WTC11 (cell line): ENCODE measurements around the gene ZNF438.

Experiments
- CBFB ChIP-seq: sonication (generic); formaldehyde crosslinking; IDR thresholded peaks from 2 replicates; pipeline ENCODE4 v1.8.1; 2022; ENCODE audit warnings: mild to moderate bottlenecking, low read depth, missing genetic modification reagents
- CREB1 ChIP-seq: sonication (generic); formaldehyde crosslinking; IDR thresholded peaks from 2 replicates; pipeline ENCODE4 v1.8.0; 2023; ENCODE audit warnings: mild to moderate bottlenecking, missing genetic modification reagents
- JUN ChIP-seq: sonication (generic); formaldehyde crosslinking; IDR thresholded peaks from 2 replicates; pipeline ENCODE4 v1.8.0; 2023; ENCODE audit warnings: mild to moderate bottlenecking, missing genetic modification reagents
- NFYB ChIP-seq: sonication (generic); formaldehyde crosslinking; conservative IDR thresholded peaks from 2 replicates; pipeline ENCODE4 v1.8.0; 2022; ENCODE audit warnings: low read depth, missing genetic modification reagents
- NR1H2 ChIP-seq: sonication (generic); formaldehyde crosslinking; IDR thresholded peaks from 2 replicates; pipeline ENCODE4 v1.9.0; 2021; ENCODE audit warnings: mild to moderate bottlenecking, moderate library complexity, missing genetic modification reagents
- NR2C2 ChIP-seq: sonication (generic); formaldehyde crosslinking; IDR thresholded peaks from 2 replicates; pipeline ENCODE4 v1.8.0; 2022; ENCODE audit warnings: mild to moderate bottlenecking, missing genetic modification reagents
- SOX15 ChIP-seq: fragments of 250-450 bp; sonication (Bioruptor Pico); IDR thresholded peaks from 2 replicates; pipeline ENCODE4 v1.9.0; 2021; ENCODE audit warnings: mild to moderate bottlenecking
- ZNF121 ChIP-seq: sonication (generic); formaldehyde crosslinking; IDR thresholded peaks from 2 replicates; pipeline ENCODE4 v1.8.0; 2023; ENCODE audit warnings: missing genetic modification reagents
- ZNF232 ChIP-seq: sonication (generic); formaldehyde crosslinking; IDR thresholded peaks from 2 replicates; pipeline ENCODE4 v1.8.0; 2022; ENCODE audit warnings: mild to moderate bottlenecking, missing genetic modification reagents
- TF ChIP-seq, protein P1 (sequence below): fragments of 200-600 bp; IDR thresholded peaks from 2 replicates; pipeline ENCODE4 v1.8.0; 2022; ENCODE audit warnings: antibody characterized with exemption
- TF ChIP-seq, protein P2 (sequence below): sonication (generic); formaldehyde crosslinking; IDR thresholded peaks from 2 replicates; pipeline ENCODE4 v1.8.1; 2023; ENCODE audit warnings: mild to moderate bottlenecking, missing genetic modification reagents, moderate library complexity
- TF ChIP-seq, protein P3 (sequence below): sonication (generic); formaldehyde crosslinking; IDR thresholded peaks from 2 replicates; pipeline ENCODE4 v1.8.1; 2023; ENCODE audit warnings: mild to moderate bottlenecking, missing genetic modification reagents
- TF ChIP-seq, protein P4 (sequence below): sonication (generic); formaldehyde crosslinking; conservative IDR thresholded peaks from 2 replicates; pipeline ENCODE4 v1.8.1; 2022; ENCODE audit warnings: mild to moderate bottlenecking, missing genetic modification reagents
- TF ChIP-seq, protein P5 (sequence below): sonication (generic); formaldehyde crosslinking; IDR thresholded peaks from 2 replicates; pipeline ENCODE4 v1.8.0; 2022; ENCODE audit warnings: mild to moderate bottlenecking, missing genetic modification reagents

DNA sequence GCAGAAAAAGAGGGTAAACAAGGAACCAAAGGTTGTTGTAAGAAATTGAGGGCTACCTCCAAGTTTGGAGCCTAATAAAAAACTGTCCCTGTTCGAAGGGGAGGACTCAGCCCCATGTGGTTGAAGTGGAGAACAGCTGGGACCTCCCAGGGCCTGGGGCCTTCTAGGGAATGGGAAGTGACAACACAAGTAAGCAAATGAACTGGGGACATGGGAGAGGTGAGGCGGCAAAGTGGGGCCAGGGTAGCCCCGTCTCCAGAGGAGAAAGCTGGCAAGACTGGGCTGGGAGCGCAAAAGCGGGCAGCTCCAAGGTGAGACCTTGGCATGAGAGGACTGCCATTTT lies 198.1 kb downstream of the ZNF438 start:
- TF ChIP-seq, protein P1, sequence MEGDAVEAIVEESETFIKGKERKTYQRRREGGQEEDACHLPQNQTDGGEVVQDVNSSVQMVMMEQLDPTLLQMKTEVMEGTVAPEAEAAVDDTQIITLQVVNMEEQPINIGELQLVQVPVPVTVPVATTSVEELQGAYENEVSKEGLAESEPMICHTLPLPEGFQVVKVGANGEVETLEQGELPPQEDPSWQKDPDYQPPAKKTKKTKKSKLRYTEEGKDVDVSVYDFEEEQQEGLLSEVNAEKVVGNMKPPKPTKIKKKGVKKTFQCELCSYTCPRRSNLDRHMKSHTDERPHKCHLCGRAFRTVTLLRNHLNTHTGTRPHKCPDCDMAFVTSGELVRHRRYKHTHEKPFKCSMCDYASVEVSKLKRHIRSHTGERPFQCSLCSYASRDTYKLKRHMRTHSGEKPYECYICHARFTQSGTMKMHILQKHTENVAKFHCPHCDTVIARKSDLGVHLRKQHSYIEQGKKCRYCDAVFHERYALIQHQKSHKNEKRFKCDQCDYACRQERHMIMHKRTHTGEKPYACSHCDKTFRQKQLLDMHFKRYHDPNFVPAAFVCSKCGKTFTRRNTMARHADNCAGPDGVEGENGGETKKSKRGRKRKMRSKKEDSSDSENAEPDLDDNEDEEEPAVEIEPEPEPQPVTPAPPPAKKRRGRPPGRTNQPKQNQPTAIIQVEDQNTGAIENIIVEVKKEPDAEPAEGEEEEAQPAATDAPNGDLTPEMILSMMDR, result no peak
- TF ChIP-seq CBFB (CRISPR knock-in tag) (no peak), ZNF121 (no peak), NR2C2 (CRISPR knock-in tag) (no peak), NFYB (no peak), NR1H2 (no peak), JUN (CRISPR knock-in tag) (no peak), CREB1 (no peak), ZNF232 (CRISPR knock-in tag) (no peak), SOX15 (CRISPR knock-in tag) (no peak)
- TF ChIP-seq, protein P2, sequence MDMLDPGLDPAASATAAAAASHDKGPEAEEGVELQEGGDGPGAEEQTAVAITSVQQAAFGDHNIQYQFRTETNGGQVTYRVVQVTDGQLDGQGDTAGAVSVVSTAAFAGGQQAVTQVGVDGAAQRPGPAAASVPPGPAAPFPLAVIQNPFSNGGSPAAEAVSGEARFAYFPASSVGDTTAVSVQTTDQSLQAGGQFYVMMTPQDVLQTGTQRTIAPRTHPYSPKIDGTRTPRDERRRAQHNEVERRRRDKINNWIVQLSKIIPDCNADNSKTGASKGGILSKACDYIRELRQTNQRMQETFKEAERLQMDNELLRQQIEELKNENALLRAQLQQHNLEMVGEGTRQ (CRISPR knock-in tag), result no peak
- TF ChIP-seq, protein P3, sequence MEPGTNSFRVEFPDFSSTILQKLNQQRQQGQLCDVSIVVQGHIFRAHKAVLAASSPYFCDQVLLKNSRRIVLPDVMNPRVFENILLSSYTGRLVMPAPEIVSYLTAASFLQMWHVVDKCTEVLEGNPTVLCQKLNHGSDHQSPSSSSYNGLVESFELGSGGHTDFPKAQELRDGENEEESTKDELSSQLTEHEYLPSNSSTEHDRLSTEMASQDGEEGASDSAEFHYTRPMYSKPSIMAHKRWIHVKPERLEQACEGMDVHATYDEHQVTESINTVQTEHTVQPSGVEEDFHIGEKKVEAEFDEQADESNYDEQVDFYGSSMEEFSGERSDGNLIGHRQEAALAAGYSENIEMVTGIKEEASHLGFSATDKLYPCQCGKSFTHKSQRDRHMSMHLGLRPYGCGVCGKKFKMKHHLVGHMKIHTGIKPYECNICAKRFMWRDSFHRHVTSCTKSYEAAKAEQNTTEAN (CRISPR knock-in tag), result no peak
- TF ChIP-seq, protein P4, sequence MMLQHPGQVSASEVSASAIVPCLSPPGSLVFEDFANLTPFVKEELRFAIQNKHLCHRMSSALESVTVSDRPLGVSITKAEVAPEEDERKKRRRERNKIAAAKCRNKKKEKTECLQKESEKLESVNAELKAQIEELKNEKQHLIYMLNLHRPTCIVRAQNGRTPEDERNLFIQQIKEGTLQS (CRISPR knock-in tag), result no peak
- TF ChIP-seq, protein P5, sequence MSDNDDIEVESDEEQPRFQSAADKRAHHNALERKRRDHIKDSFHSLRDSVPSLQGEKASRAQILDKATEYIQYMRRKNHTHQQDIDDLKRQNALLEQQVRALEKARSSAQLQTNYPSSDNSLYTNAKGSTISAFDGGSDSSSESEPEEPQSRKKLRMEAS (CRISPR knock-in tag), result no peak
